ENCODE measurements around the gene USP2. TPM values are rescaled to one million over a fixed set of nuclear protein-coding genes. Genes with fewer than 3 reads are reported as not detected.
A peak's percentile ranks its signal among the peaks of the same experiment; 100 is the strongest.

Gene USP2
- total and polyA plus RNA-seq, 2 of the 8 experiments (the other 6 are each of a cell fraction or from before 2014, with no cell fraction given), result 2.2 to 6.9 TPM

- Histone ChIP-seq H3K23me2 (ENCODE audit: low read depth, low read length) (peaks cover 15% of the 10 kb centered on the region; the same call in 1 of the 2 replicates), H2AFZ (ENCODE audit: low read length) (no peak overlapping the region), H2BK15ac (ENCODE audit: low read length) (0 out of 2 replicates have a peak overlapping the region, but pooled peaks have one; percentile 61), H3K56ac (replicated peaks; ENCODE audit: insufficient read length, low read depth, low read length) (no peak overlapping the region), H3K4ac (replicated peaks; ENCODE audit: insufficient read length, low read depth, low read length) (no peak overlapping the region), H2BK12ac (ENCODE audit: low read depth, low read length) (no peak overlapping the region), H3K23ac (ENCODE audit: insufficient read length) (no peak overlapping the region), H3K9ac (replicated peaks in 1 of 4; ENCODE audit: extremely low read depth in 1 of 4, low read depth in 3 of 4, low read length in 3 of 4) (no peak overlapping the region), H3K4me1 (replicated peaks in 1 of 4; ENCODE audit: control insufficient read depth in 3 of 4, insufficient read depth in 4 of 4, low read length in 3 of 4) (peaks cover under 1 to 13% (median 9%) of the 10 kb centered on the region in 4 experiments; a peak in 6 of 7 replicates), H4K5ac (ENCODE audit: insufficient read length, low read depth, low read length) (no peak overlapping the region), H3K36me3 (ENCODE audit: control insufficient read depth in 2 of 4, insufficient read depth in 4 of 4, low read length in 3 of 4) (no peaks in the 10 kb centered on the region), H3K79me1 (ENCODE audit: low read depth, low read length) (no peaks in the 10 kb centered on the region; the same call in 1 of the 2 replicates), H2AK5ac (ENCODE audit: low read depth, low read length) (no peak overlapping the region), H3K18ac (ENCODE audit: extremely low read depth, low read length) (no peak overlapping the region), H4K20me1 (replicated peaks in 1 of 2; ENCODE audit: control insufficient read depth in 1 of 2, insufficient read depth in 2 of 2, low read length in 2 of 2) (peaks cover 0 to 4% of the 10 kb centered on the region in 2 experiments), H3K27me3 (replicated peaks in 1 of 4; ENCODE audit: control insufficient read depth in 3 of 4, extremely low read depth in 1 of 4, insufficient read depth in 3 of 4, low read length in 3 of 4) (peaks cover 8 to 38% (median 26%) of the 10 kb centered on the region in 4 experiments), H3K4me3 (ENCODE audit: extremely low read depth in 1 of 4, insufficient read depth in 2 of 4, low read depth in 3 of 4, low read length in 4 of 4) (no peak overlapping the region), H3K9me3 (ENCODE audit: insufficient read depth in 2 of 2, low read depth in 1 of 2, low read length in 1 of 2) (no peaks in the 10 kb centered on the region), H2BK5ac (ENCODE audit: low read depth, low read length) (no peak overlapping the region), H2BK20ac (ENCODE audit: low read length) (no peak overlapping the region), H3K79me2 (ENCODE audit: control insufficient read depth in 1 of 2, insufficient read depth in 2 of 2, low read length in 2 of 2) (no peaks in the 10 kb centered on the region), H2BK120ac (replicated peaks; ENCODE audit: low read depth, low read length) (no peak overlapping the region), H4K91ac (replicated peaks; ENCODE audit: insufficient read length, low read length) (no peak overlapping the region), H3K4me2 (ENCODE audit: insufficient read depth in 1 of 2, low read depth in 2 of 2, low read length in 2 of 2) (no peak overlapping the region), H4K8ac (ENCODE audit: extremely low read depth, insufficient read depth, low read length) (no peak overlapping the region), H3K27ac (ENCODE audit: low read depth, low read length) (no peak overlapping the region), H3K14ac (ENCODE audit: insufficient read length) (no peak overlapping the region)
- ChIA-PET POLR2A (ENCODE audit: partially characterized antibody) (interaction anchor here (1.0 to 1.5 kb wide), 3 partner anchors 27 to 58 kb away, joined by 3 read pairs; partner anchors contain the start of gene USP2), CTCF (ENCODE audit: partially characterized antibody) (interaction anchor here (1.0 to 20.0 kb wide), 11 partner anchors 8 to 238 kb away, joined by 3 to 463 read pairs (median 5); partner anchors contain the start of genes MCAM and USP2)
- no peak for FAIRE-seq
- WGBS, 2 experiments (ENCODE audit: extremely low coverage in 1 of 2, insufficient coverage in 1 of 2, insufficient read length in 1 of 2, insufficient replicate concordance in 2 of 2, low coverage in 1 of 2, low lambda C conversion rate in 2 of 2, missing lambda C conversion rate in 1 of 2), result 89% methylated on average over 14 of the region's 14 CpGs; no CpG with 5 or more reads in 1 of the 2 experiments
- DNase-seq (ENCODE audit: low read depth in 1 of 2, low spot score in 2 of 2), result no peak
- TF ChIP-seq E2F6 (IDR thresholded peaks at IDR 0.05), result no peak
- no peak for TF ChIP-seq MAX (IDR thresholded peaks at IDR 0.05)
- TF ChIP-seq CBX5 (IDR thresholded peaks at IDR 0.05; ENCODE audit: low read depth, low read length), result no peak
- TF ChIP-seq USF2 (IDR thresholded peaks at IDR 0.05; ENCODE audit: low read length), result no peak
- no peak for TF ChIP-seq ATF3 (IDR thresholded peaks at IDR 0.05; ENCODE audit: insufficient read depth, low read depth, low read length)
- no peak for TF ChIP-seq EGR1 (IDR thresholded peaks at IDR 0.05; ENCODE audit: borderline replicate concordance, low read depth, low read length)
- no peak for TF ChIP-seq BRCA1 (IDR thresholded peaks at IDR 0.05; ENCODE audit: low read depth, low read length)
- no peak for TF ChIP-seq CREB1 (IDR thresholded peaks at IDR 0.05)
Measured at GRCh38 chr11:119344291-119345010, 37.0 kb downstream of the USP2 start.
